K562 (cell line): Measurements from ENCODE around the gene FOSL1. TPM values are rescaled to one million over a fixed set of nuclear protein-coding genes. Genes with fewer than 3 reads are reported as not detected.

Source experiments
- ARID1B ChIP-seq: fragments of 450-650 bp; IDR thresholded peaks from 2 replicates; pipeline ENCODE4 v1.6.1; 2016; ENCODE audit warnings: antibody characterized with exemption, mild to moderate bottlenecking, inconsistent platforms
- CHD2 ChIP-seq: IDR thresholded peaks from 2 replicates; pipeline ENCODE4 v1.6.1; 2011; ENCODE audit warnings: low read depth, low read length
- CREBBP ChIP-seq: IDR thresholded peaks from one replicate; pipeline ENCODE4 v1.6.1; 2012; ENCODE audit warnings: low read depth, mild to moderate bottlenecking, control low read depth, inconsistent platforms, low read length
- CTBP1 ChIP-seq: fragments of 450-650 bp; IDR thresholded peaks from 2 replicates; pipeline ENCODE4 v1.6.1; 2016; ENCODE audit warnings: borderline replicate concordance
- FOS ChIP-seq: IDR thresholded peaks from 3 replicates; pipeline ENCODE4 v1.6.1; 2011; ENCODE audit not compliant: insufficient read length; ENCODE audit errors: extremely low read depth
- HIVEP1 ChIP-seq: fragments of 250-450 bp; sonication (Bioruptor Pico); IDR thresholded peaks from 2 replicates; pipeline ENCODE4 v1.4.0; 2020; ENCODE audit warnings: mild to moderate bottlenecking
- HMG20A ChIP-seq: fragments of 450-650 bp; formaldehyde crosslinking; conservative IDR thresholded peaks from 2 replicates; pipeline ENCODE4 v1.4.0; 2020; ENCODE audit warnings: mild to moderate bottlenecking, mixed read lengths
- HNRNPLL ChIP-seq: fragments of 200-400 bp; formaldehyde crosslinking; IDR thresholded peaks from 2 replicates; pipeline ENCODE4 v1.6.1; 2017; ENCODE audit warnings: low read length, low read depth, mild to moderate bottlenecking; ENCODE audit not compliant: poor library complexity, severe bottlenecking
- KLF1 ChIP-seq: fragments of 450-650 bp; IDR thresholded peaks from 2 replicates; pipeline ENCODE4 v1.6.1; 2016; ENCODE audit warnings: missing genetic modification characterization, missing compliant biosample characterization
- MAFK ChIP-seq: IDR thresholded peaks from 2 replicates; pipeline ENCODE4 v1.6.1; 2011; ENCODE audit warnings: low read length, improper control_type of control experiment
- NFATC3 ChIP-seq: fragments of 450-650 bp; IDR thresholded peaks from 2 replicates; pipeline ENCODE4 v1.6.1; 2017; ENCODE audit warnings: mild to moderate bottlenecking
- TAF7 ChIP-seq: fragments of 450-650 bp; IDR thresholded peaks from 2 replicates; pipeline ENCODE4 v1.6.1; 2016; ENCODE audit warnings: missing genetic modification characterization, missing compliant biosample characterization
- ZBTB8A ChIP-seq: fragments of 450-650 bp; IDR thresholded peaks from 2 replicates; pipeline ENCODE4 v1.6.1; 2018; ENCODE audit warnings: mild to moderate bottlenecking, moderate library complexity; ENCODE audit not compliant: partially characterized antibody
- ZNF133 ChIP-seq: fragments of 250-450 bp; sonication (Bioruptor Pico); IDR thresholded peaks from 2 replicates; pipeline ENCODE4 v1.4.0; 2020; ENCODE audit warnings: mild to moderate bottlenecking
- ZNF143 ChIP-seq: sonication (generic); formaldehyde crosslinking; IDR thresholded peaks from 2 replicates; pipeline ENCODE4 v1.9.0; 2022; ENCODE audit warnings: mild to moderate bottlenecking, missing genetic modification reagents
- polyA plus RNA-seq, 8 experiments: library from polyadenylated mRNA; depleted of rRNA in 4 of 8; stranded (reverse) in 5 of 8; unstranded in 3 of 8; fragments of >200 nt; fragmentation: Nextera tagmentation in 2 of 8; fragmentation: Illumina TruSeq in 1 of 8; extraction: Ambion mirVana in 2 of 8; extraction: Trizol in 1 of 8; gene quantifications; 2 replicates each; pipeline versions ENCODE4 v1.2.1 to v1.2.3, GENCODE V29; 2011 to 2014; ENCODE audit warnings: inconsistent platforms in 1 of 8, missing spikeins in 1 of 8
- total RNA-seq, 7 experiments: library from RNA; depleted of rRNA in 6 of 7; stranded (reverse); fragments of >200 nt in 6 of 7; fragmentation: Illumina TruSeq in 2 of 7; extraction: Trizol in 2 of 7; gene quantifications; 2 replicates each; pipeline versions ENCODE4 v1.2.1 to v1.2.3, GENCODE V29; 2011 to 2021; ENCODE audit warnings: low replicate concordance in 1 of 7
- TF ChIP-seq, protein P1 (sequence below): IDR thresholded peaks from 2 replicates; pipeline ENCODE4 v1.6.1; 2014; ENCODE audit warnings: antibody characterized with exemption
- TF ChIP-seq, protein P2 (sequence below): IDR thresholded peaks from 2 replicates; pipeline ENCODE4 v1.6.1; 2011; ENCODE audit warnings: borderline replicate concordance, low read depth, mild to moderate bottlenecking, moderate library complexity, low read length; ENCODE audit not compliant: insufficient read depth, poor library complexity, severe bottlenecking
- TF ChIP-seq, protein P3 (sequence below): fragments of 450-650 bp; IDR thresholded peaks from 2 replicates; pipeline ENCODE4 v1.6.1; 2016; ENCODE audit warnings: low read depth, mild to moderate bottlenecking, moderate library complexity
- TF ChIP-seq, protein P4 (sequence below): fragments of 450-650 bp; IDR thresholded peaks from 2 replicates; pipeline ENCODE4 v1.6.1; 2018; ENCODE audit warnings: mild to moderate bottlenecking, low read depth; ENCODE audit not compliant: partially characterized antibody
- TF ChIP-seq, protein P5 (sequence below): sonication (generic); formaldehyde crosslinking; IDR thresholded peaks from 2 replicates; pipeline ENCODE4 v1.8.1; 2023; ENCODE audit warnings: mild to moderate bottlenecking, missing genetic modification reagents

Gene FOSL1
- total and polyA plus RNA-seq, 9 of the 15 experiments (the other 6 are each of a cell fraction or from before 2014, with no cell fraction given), result 3.5 to 39.6 (median 10.0) TPM

DNA sequence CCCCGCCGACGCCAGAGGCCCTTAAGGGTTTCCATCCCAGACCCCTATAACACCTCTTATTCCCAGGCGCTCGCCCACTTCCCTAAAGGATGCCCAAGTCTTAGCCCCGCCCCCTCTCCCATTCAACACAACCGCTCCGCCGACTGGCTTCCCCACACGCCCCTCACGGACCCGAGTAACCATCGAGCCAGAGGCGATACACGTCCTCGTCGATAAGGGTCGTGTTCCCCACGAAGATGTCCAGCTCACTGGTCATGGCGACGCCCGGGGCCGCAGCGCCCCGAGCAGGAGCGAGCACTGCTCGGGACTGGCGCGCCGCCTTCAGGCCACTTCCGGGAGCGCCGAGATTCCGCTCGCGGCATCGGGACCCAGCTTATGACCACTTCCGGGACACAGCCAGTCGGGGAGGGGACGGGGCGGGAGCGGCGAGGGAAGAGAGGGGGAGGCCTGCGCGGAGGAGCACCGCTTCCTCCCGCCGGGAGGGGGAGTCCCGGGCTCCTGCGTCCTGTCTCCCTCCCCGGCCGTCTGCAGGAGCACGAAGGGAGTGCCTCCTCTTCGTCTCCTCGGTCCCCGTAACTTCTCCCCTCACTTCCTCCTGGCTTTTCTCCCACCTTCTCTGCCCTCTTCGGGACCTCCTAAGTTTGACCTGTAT is 11.9 kb downstream of the FOSL1 start, which contains the start of gene FIBP (continued):
- TF ChIP-seq, protein P1, sequence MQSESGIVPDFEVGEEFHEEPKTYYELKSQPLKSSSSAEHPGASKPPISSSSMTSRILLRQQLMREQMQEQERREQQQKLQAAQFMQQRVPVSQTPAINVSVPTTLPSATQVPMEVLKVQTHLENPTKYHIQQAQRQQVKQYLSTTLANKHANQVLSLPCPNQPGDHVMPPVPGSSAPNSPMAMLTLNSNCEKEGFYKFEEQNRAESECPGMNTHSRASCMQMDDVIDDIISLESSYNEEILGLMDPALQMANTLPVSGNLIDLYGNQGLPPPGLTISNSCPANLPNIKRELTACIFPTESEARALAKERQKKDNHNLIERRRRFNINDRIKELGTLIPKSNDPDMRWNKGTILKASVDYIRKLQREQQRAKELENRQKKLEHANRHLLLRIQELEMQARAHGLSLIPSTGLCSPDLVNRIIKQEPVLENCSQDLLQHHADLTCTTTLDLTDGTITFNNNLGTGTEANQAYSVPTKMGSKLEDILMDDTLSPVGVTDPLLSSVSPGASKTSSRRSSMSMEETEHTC, result no peak
- no peak for TF ChIP-seq KLF1 (tag)
- TF ChIP-seq, protein P2, sequence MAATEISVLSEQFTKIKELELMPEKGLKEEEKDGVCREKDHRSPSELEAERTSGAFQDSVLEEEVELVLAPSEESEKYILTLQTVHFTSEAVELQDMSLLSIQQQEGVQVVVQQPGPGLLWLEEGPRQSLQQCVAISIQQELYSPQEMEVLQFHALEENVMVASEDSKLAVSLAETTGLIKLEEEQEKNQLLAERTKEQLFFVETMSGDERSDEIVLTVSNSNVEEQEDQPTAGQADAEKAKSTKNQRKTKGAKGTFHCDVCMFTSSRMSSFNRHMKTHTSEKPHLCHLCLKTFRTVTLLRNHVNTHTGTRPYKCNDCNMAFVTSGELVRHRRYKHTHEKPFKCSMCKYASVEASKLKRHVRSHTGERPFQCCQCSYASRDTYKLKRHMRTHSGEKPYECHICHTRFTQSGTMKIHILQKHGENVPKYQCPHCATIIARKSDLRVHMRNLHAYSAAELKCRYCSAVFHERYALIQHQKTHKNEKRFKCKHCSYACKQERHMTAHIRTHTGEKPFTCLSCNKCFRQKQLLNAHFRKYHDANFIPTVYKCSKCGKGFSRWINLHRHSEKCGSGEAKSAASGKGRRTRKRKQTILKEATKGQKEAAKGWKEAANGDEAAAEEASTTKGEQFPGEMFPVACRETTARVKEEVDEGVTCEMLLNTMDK, result peak; percentile 62
- TF ChIP-seq CREBBP, result no peak
- 0 out of 2 replicates have a peak, but pooled peaks have one; percentile 30 for TF ChIP-seq CHD2
- TF ChIP-seq, protein P3, sequence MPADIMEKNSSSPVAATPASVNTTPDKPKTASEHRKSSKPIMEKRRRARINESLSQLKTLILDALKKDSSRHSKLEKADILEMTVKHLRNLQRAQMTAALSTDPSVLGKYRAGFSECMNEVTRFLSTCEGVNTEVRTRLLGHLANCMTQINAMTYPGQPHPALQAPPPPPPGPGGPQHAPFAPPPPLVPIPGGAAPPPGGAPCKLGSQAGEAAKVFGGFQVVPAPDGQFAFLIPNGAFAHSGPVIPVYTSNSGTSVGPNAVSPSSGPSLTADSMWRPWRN, result no peak
- no peak for TF ChIP-seq ZBTB8A
- TF ChIP-seq, protein P4, sequence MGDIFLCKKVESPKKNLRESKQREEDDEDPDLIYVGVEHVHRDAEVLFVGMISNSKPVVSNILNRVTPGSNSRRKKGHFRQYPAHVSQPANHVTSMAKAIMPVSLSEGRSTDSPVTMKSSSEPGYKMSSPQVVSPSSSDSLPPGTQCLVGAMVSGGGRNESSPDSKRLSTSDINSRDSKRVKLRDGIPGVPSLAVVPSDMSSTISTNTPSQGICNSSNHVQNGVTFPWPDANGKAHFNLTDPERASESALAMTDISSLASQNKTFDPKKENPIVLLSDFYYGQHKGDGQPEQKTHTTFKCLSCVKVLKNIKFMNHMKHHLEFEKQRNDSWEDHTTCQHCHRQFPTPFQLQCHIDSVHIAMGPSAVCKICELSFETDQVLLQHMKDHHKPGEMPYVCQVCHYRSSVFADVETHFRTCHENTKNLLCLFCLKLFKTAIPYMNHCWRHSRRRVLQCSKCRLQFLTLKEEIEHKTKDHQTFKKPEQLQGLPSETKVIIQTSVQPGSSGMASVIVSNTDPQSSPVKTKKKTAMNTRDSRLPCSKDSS, result no peak
- peak; percentile 34 for TF ChIP-seq HNRNPLL
- no peak for TF ChIP-seq MAFK
- peak; percentile 95 for TF ChIP-seq CTBP1
- TF ChIP-seq ARID1B, result peak; percentile 8; the same call in 1 of the 2 replicates
- TF ChIP-seq ZNF133 (CRISPR knock-in tag), result no peak
- no peak for TF ChIP-seq FOS
- no peak for TF ChIP-seq TAF7 (tag)
- no peak for TF ChIP-seq NFATC3
- no peak for TF ChIP-seq HMG20A (CRISPR knock-in tag)
- TF ChIP-seq, protein P5, sequence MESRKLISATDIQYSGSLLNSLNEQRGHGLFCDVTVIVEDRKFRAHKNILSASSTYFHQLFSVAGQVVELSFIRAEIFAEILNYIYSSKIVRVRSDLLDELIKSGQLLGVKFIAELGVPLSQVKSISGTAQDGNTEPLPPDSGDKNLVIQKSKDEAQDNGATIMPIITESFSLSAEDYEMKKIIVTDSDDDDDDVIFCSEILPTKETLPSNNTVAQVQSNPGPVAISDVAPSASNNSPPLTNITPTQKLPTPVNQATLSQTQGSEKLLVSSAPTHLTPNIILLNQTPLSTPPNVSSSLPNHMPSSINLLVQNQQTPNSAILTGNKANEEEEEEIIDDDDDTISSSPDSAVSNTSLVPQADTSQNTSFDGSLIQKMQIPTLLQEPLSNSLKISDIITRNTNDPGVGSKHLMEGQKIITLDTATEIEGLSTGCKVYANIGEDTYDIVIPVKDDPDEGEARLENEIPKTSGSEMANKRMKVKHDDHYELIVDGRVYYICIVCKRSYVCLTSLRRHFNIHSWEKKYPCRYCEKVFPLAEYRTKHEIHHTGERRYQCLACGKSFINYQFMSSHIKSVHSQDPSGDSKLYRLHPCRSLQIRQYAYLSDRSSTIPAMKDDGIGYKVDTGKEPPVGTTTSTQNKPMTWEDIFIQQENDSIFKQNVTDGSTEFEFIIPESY (CRISPR knock-in tag), result peak; percentile 53; the same call in 1 of the 2 replicates
- TF ChIP-seq HIVEP1 (CRISPR knock-in tag), result no peak
- TF ChIP-seq ZNF143 (CRISPR knock-in tag), result no peak
